Upper lobe of left lung (tissue), 4 donors: ENCODE measurements around the gene RIOX2.

Experiments
- POLR2A ChIP-seq, 4 donors: fragments of 450-650 bp; IDR thresholded peaks; one replicate each; pipeline ENCODE4 v1.5.1; 2016 to 2017; ENCODE audit warnings: antibody characterized with exemption in 4 of 4, mild to moderate bottlenecking in 2 of 4
- TF ChIP-seq, protein P1 (sequence below), 6 experiments: fragments of 450-650 bp in 4 of 6; fragments of 200-600 bp in 2 of 6; sonication (generic) in 2 of 6; IDR thresholded peaks; one replicate each; pipeline ENCODE4 v1.5.1; 2016 to 2019; ENCODE audit warnings: antibody characterized with exemption in 6 of 6

DNA sequence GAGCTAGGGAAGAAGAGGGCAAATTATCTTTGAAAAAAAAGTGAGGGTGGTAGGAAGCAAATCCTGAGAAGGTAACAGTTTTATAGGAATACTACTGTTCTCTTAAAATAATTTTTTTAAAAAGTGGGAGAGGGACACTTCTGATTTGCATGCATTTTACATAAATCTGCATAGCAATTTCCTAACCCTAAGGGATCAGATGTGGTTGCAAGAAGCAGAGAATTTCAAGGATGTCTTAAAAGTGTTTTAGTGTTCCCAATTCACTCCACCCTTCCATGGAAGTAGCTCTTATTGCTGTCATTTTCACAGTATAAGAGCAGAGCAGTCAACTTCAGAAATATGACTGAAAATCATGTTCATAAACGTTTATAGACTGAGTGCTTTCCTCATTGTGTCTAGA, 27.8 kb upstream of the RIOX2 start:
- TF ChIP-seq POLR2A (IDR thresholded peaks at IDR 0.05), result no peak
- TF ChIP-seq, protein P1, sequence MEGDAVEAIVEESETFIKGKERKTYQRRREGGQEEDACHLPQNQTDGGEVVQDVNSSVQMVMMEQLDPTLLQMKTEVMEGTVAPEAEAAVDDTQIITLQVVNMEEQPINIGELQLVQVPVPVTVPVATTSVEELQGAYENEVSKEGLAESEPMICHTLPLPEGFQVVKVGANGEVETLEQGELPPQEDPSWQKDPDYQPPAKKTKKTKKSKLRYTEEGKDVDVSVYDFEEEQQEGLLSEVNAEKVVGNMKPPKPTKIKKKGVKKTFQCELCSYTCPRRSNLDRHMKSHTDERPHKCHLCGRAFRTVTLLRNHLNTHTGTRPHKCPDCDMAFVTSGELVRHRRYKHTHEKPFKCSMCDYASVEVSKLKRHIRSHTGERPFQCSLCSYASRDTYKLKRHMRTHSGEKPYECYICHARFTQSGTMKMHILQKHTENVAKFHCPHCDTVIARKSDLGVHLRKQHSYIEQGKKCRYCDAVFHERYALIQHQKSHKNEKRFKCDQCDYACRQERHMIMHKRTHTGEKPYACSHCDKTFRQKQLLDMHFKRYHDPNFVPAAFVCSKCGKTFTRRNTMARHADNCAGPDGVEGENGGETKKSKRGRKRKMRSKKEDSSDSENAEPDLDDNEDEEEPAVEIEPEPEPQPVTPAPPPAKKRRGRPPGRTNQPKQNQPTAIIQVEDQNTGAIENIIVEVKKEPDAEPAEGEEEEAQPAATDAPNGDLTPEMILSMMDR (IDR thresholded peaks at IDR 0.05), result no peak
